Activated CD4-positive, alpha-beta T cell treated with anti-CD3 and anti-CD28 coated beads, Interleukin-2, amount 50 U/mL, for 1 hour (primary cell): ENCODE data around the gene MAGI2.

Source experiments
- DNase-seq: peaks from one replicate; pipeline ENCODE4 v3.0.0-alpha.2; 2020

Gene MAGI2

GRCh38 chr7:79453558-79454360 is at the start of gene MAGI2:
Gene MAGI2 (minus strand): TSS chr7:79453667. CDS start chr7:79453320, 347 bp downstream.
- DNase-seq = no peak

- DNase-seq = no peak
These were observed 48.7 kb upstream of the MAGI2 start for GRCh38 chr7:79502151-79502550.

GRCh38 chr7:79500759-79501158 is 47.3 kb upstream of the MAGI2 start:
- DNase-seq = no peak

- DNase-seq = no peak
These were observed 44.3 kb upstream of the MAGI2 start for GRCh38 chr7:79497728-79498127.

- no peak for DNase-seq
These were observed 42.2 kb upstream of the MAGI2 start for GRCh38 chr7:79495544-79496272.

DNA sequence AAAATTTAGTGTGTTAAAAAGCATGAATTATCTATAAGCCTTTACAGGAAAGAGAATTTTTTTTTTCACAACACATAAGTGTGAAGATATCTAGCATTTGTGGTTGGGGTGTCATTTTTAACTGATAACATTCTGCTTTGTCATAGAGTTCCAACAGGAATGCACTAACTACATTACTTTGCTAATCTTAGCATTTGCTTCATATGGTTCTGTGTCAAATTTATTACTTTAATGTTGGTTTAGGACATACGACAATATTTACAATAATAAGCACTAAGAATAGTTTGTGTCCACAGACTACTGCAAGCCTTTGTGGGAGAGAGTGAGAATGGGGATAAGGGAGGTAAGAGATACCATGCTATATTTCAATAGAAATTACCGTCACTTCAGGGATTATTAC is 40.6 kb upstream of the MAGI2 start:
- DNase-seq = no peak

DNA sequence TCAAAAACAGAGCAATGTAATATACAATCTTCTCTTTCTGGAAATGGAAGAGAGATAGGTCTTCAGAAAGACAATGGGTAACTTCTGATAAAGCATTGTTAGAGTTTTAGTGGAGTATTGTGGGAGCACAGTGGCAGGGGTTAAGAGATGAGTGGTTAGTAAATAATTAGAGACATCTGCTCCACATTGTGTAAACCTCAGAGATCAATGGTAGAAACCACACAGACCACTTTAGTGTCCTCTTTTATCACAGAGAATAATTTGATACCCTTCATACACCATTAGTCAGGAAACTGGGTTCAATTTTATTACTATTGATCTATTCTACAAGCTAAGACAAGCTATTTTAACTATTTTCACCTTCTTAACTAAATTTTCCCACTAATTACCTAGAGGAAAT is 35.9 kb upstream of the MAGI2 start:
- no peak for DNase-seq

DNA sequence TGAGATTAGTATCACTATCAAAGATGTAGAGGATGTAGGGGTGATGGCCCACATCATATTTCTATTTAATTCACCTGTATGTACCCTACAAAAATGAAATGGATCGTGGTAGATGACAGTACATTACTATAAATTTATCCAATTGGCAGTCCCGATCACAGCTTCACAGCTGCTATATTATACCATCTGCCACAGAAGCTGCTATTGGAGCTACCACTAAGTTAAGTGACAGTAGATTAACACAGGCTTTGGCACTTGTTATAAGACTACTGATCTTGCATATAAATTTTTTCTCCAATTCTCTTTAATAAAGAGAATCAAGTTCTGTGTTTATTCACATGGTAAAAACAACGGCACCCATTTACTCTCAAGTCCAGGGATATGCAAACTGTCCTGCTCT is 24.9 kb upstream of the MAGI2 start:
- DNase-seq = no peak

GRCh38 chr7:79475455-79475854 is 22.0 kb upstream of the MAGI2 start:
- no peak for DNase-seq

DNA sequence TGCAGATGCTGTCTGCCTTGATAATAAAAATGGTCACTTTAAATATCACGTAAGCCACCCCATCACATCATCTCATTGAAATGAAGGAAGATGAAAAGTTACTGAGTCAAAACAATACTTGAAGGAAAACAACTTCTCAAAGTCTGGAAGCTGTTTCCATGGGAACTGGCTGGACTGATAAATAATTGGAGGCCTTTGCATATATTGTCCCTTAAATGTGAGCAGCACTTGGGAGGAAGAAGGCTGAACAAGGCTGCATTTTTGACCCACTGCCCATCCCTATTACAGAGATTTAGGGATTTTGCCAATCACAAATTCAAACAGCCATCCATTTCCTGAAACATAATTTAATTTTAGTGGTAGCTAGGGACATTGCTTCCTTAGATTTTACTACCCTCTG is 18.2 kb upstream of the MAGI2 start:
- no peak for DNase-seq

- no peak for DNase-seq
These were observed 17.8 kb upstream of the MAGI2 start for GRCh38 chr7:79471283-79471682.

DNA sequence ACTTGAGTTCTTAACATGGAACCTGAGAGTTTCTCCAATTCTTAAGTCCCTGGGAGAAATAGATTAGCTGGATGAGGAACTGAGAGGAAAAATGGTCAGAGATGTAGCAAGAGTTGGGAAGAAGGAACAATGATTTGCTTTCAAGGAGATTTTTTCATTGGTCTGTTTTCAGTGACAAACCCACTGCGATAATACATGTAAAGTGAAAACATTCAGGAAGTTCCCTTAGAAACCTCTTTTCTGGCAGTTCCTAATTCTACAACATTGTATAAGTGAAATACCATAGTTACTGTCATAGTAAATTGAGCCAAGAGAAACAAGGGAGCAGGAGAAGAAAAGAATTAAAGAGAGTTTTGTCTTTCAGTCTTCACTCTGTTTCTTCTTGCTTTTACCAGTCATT is 12.1 kb upstream of the MAGI2 start:
- no peak for DNase-seq

DNA sequence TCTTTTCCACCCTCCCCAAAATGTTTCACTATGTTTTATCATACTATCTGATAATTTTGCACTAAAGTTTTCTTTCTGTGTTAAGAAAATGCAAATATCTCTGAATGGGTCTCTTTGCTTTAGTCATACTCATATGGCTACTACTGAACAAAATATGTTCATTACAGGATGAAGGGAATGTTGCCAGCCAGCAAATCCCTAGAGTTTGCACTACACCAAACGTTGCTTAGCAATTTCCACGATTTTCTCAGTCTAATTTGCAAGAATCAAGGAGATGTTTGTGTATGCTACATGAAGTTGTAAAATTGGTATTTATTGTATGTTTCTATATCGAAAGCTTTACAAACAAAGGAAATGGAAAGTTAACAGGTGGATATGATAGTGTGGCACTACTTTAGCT is 10.6 kb upstream of the MAGI2 start:
- no peak for DNase-seq

DNA sequence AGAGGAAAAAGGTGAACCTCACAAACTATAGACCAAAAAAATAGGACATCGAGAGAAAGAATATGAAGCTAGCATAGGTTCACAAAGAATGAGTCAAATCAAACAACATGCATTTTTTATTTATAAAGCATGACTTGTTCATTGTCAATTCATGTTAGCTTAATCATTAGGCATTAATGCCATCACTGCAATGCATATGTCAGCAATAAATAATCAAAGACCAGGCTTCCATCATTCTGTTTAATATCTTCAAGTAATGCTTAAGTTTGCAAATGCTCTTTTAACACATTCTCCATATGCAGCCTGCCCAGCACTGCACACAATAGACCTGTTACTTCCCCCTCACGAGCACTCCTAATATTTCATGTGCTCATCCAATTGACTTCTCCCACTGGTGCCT is 8.9 kb upstream of the MAGI2 start:
- no peak for DNase-seq

DNA sequence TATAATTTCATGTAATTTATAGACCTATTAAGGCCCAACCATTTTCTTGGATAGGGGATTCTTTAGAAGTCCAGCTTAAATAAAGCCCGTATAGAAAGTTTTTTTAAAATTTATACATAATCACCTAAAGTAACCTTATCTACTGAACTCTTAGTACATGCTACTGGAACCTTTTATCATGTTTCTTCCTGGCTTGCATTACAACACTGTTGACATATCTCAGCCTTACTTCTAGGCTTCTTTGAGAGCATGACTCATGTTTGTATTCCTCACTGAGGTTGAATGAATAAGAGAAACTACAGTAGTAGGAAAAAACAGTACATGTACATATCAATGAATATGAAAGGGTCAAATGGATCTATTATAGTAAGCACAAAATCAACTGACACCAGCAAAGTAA is 8.2 kb upstream of the MAGI2 start:
- DNase-seq = no peak

DNA sequence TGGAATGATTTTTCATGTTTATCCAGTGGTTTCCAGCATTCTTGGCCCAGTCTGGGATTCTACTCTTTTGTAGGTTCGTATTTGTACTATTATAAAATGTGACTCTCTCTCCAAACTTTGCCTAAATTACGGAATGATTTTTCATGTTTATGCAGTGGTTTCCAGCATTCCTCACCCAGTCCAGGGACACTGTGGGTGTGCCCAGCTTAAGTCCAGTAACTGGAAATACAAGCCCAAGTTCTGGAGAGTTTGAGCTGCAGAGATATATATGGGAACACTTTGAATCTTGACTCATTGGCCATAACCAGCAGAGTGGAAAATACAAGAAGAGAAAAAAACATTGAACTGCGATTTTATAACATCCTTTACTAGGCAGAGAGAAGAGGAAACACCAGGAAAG is 5.9 kb upstream of the MAGI2 start:
- no peak for DNase-seq

DNA sequence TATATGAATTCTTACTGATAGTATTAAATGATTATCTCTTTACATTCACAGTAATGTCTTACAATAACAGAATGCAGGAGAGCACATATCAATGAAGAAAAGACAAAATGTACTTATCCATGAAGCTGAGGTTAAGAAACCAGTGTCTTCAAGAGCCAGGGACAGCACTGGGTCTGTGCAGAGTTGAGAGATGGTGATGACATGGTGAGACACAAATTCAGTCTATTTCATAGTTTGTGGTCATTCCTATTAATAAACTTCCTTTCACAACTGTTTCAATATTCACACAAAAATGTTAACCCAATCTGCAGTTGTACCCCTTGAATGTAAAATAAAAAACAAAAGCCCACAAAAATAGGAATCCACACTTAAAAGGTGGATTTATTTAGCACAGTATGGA is 5.3 kb upstream of the MAGI2 start:
- no peak for DNase-seq

DNA sequence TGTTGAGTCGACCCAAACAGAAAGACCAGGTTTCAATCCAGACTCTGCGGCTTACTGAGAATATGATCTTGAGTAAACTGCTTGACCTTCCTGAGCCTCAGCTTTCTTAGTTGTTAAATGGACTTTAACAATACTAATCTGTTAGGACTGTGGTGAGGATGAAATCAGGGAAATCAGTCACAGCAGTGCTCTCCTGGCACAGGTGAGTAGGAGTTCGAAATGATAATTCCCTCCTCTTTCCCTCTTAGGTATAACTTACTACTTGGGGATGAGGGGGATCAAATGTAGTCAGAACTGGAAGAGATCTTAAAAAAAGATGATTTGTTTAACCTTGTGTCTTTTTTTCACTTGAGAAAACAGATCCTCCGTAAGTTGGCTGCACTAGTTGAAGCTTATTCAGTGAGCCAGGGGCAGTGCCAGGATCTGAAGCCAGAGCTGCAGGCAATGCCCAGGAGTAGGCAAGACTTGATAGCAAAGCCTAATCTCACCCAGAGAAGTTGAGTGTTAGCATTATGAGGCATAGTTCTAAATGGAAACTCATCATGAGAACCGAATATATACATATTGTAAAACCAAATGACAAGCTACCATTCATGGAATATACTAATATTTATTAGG is 1.8 kb upstream of the MAGI2 start:
- no peak for DNase-seq

DNA sequence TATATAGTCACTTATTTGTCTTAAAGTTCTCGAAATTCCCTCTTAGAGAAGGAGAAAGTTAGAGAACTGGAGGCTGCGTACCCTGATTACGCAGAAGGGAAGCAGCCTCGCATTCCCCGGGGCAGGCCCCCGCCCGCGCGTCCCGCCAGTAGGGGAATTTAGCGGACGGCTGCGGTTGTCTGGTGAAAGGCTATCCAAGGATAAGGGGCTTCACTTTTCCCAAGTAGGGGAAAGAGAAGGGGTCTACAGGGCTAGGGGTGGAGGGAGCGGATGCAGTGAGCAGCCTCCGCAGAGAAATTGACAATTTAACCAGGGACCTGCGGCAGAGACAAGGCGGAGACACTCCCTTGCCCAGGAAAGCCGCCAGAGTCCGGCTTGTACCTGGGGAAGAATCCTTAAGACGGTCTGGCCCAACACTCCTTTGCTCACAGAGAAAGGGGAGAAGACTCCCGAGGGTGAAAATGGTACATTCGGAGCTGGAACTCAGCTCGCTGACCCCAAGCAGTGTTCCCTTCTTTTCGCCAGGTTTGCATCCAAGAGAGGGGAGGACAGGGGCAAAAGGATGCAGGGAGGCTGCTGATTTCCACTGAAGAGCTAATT is 994 bp upstream of the MAGI2 start:
- DNase-seq = no peak

DNA sequence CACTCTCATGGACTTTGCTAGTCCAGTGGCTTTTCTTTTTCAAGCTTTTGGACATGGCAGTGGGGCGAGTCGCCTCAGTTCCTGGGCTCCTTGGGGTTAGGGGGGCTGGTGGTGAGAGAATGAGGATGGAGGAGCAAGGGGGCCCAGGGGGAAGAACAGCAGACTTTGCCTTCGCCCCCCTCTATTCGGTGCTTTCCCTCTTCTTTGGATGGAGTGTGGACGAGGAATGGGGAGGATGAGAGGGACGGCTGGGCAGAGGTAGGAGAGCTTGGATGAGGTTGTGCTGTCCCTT is 255 bp downstream of the MAGI2 start:
- DNase-seq = no peak

GRCh38 chr7:79452495-79453265 is 787 bp downstream of the MAGI2 start:
- DNase-seq = no peak

DNA sequence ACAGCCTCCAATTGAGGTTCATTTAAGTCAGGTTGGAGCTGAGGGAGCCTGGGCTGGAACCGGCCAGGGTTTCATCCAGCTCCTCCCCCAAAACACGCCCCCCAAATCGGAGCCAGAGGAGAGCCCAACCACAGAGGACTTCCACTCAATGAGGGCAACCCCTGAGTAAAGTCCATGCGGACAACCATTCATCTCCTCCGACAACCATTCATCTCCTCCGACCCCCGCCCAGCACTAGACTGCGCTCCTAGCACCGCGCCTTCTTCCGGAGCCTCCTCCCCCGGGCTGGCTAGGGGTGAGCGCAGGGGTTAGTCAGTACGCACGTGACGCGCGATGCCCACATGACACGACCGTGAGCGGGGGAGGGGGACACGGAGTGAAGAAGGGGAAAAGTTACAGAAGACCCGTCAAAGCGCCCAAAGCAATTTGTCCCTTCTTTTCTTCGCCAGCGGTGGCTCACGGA is 1.4 kb downstream of the MAGI2 start:
- no peak for DNase-seq

DNA sequence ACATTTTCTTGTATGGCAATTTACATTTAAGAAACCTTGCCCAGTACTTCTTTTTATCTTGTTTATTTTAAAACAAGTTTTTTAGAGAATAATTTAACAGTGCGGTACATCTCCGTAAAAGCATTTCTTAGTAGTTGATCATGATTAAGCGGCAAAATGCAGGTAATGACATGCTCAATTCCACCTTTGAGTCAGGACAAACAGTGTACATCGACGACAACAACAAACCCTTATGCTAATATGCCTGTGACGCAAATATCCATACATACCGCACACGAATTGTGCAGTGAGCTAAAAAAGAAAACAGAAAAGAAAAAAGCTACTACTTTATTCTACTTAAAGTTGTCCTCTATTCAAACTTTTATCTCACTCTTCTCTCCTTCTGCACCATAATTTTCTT is 1.9 kb downstream of the MAGI2 start:
- no peak for DNase-seq
